Lower leg skin (tissue), 4 donors: Measurements from ENCODE around the gene ZBTB16. TPM values are rescaled to one million over a fixed set of nuclear protein-coding genes. Genes with fewer than 3 reads are reported as not detected.

Experiments used
- DNase-seq, 2 donors: peaks; one replicate each; pipeline ENCODE4 v3.0.0-alpha.2; 2019; ENCODE audit warnings: low spot score in 2 of 2
- H3K4me3 ChIP-seq: fragments of 200-600 bp; sonication (generic); 2 replicates; pipeline ENCODE4 v1.5.1; 2017; ENCODE audit warnings: mild to moderate bottlenecking, low read depth; ENCODE audit not compliant: poor library complexity, severe bottlenecking
- POLR2A ChIP-seq, 2 donors: fragments of 450-650 bp; IDR thresholded peaks; one replicate each; pipeline ENCODE4 v1.6.1; 2016 to 2017; ENCODE audit warnings: antibody characterized with exemption in 2 of 2, mild to moderate bottlenecking in 1 of 2, moderate library complexity in 1 of 2
- WGBS, 2 donors: methylation state at CpG; one replicate each; pipeline ENCODE4 v1.1.5; 2018; 5-methylcytosine and 5-hydroxymethylcytosine counted together
- intact Hi-C: fragments of 100-400 bp; cut with DNase I; formaldehyde crosslinking; loops from one replicate; pipeline ENCODE4 v1.15.0; 2023; ENCODE audit warnings: low total_unique reads
- total RNA-seq, 4 donors: library from RNA; depleted of rRNA; stranded (reverse); fragments of >200 nt; gene quantifications; one replicate each; pipeline ENCODE4 v1.1.0, GENCODE V29; 2016
- TF ChIP-seq, protein P1 (sequence below), 3 donors: fragments of 450-650 bp; IDR thresholded peaks; one replicate each; pipeline ENCODE4 v1.5.1; 2016; ENCODE audit warnings: antibody characterized with exemption in 3 of 3, mild to moderate bottlenecking in 3 of 3, moderate library complexity in 2 of 3

ZBTB16 gene
- total RNA-seq, 4 donors from 2014 or later = 167 to 369 (median 233) TPM

- peak in 1 of 2 donors; percentile 52 for DNase-seq
- intact Hi-C loops = loop anchor here (10.0 kb wide), 1 partner anchor 67 kb away; no protein-coding TSS in a partner anchor
- 77 to 87% methylated on average over 9 of the region's 9 CpGs for WGBS, 2 donors
- no peak overlapping the region for H3K4me3 ChIP-seq
- TF ChIP-seq POLR2A (IDR thresholded peaks at IDR 0.05) = no peak
- TF ChIP-seq, protein P1, sequence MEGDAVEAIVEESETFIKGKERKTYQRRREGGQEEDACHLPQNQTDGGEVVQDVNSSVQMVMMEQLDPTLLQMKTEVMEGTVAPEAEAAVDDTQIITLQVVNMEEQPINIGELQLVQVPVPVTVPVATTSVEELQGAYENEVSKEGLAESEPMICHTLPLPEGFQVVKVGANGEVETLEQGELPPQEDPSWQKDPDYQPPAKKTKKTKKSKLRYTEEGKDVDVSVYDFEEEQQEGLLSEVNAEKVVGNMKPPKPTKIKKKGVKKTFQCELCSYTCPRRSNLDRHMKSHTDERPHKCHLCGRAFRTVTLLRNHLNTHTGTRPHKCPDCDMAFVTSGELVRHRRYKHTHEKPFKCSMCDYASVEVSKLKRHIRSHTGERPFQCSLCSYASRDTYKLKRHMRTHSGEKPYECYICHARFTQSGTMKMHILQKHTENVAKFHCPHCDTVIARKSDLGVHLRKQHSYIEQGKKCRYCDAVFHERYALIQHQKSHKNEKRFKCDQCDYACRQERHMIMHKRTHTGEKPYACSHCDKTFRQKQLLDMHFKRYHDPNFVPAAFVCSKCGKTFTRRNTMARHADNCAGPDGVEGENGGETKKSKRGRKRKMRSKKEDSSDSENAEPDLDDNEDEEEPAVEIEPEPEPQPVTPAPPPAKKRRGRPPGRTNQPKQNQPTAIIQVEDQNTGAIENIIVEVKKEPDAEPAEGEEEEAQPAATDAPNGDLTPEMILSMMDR (IDR thresholded peaks at IDR 0.05) = no peak
Observed at GRCh38 chr11:114077482-114078305, 18.2 kb downstream of the ZBTB16 start.

- intact Hi-C loops = loop anchor here (10.0 kb wide), 1 partner anchor 66 kb away; no protein-coding TSS in a partner anchor
- TF ChIP-seq POLR2A (IDR thresholded peaks at IDR 0.05) = no peak
- TF ChIP-seq, protein P1 (IDR thresholded peaks at IDR 0.05) = no peak
- WGBS, 2 donors = 95 to 98% methylated on average over 4 of the region's 4 CpGs
- DNase-seq = peak in 1 of 2 donors; percentile 72
- no peak overlapping the region for H3K4me3 ChIP-seq
Observed at GRCh38 chr11:114078423-114078822, 18.9 kb downstream of the ZBTB16 start.

DNA sequence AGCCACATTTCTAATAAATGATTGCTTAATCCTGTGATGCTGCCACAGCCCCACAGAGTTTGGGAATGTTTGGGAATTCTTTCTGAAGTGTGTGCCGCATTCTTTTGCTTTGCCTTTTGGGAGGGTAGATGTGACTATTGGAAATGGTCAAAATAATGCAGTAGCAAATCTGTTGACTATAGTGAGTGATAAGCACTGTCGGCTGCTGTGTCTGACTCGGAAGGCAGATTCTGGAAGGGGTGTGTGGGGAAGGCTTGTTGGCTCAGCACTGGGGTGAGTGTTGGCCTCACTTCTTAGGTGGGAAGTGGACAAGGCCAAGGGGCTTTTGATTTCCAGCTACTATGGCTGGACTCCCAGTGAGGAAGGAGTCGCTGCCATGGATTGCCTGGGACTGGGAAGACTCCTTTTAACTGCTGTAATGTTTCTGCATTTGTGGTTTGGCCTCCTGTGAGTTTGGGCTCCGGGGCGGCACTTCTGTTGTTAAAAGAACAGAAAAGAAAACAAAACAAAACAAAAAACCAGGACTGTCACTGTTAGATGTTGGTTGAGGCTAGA is 20.1 kb downstream of the ZBTB16 start:
- intact Hi-C loops = loop anchor here (10.0 kb wide), 1 partner anchor 65 kb away; no protein-coding TSS in a partner anchor
- no peak for DNase-seq
- WGBS, 2 donors = 53 to 56% methylated on average over 6 of the region's 6 CpGs
- no peak for TF ChIP-seq POLR2A (IDR thresholded peaks at IDR 0.05)
- TF ChIP-seq, protein P1 (IDR thresholded peaks at IDR 0.05) = no peak
- H3K4me3 ChIP-seq = no peak overlapping the region

- intact Hi-C loops = no loop called here
- 45 to 46% methylated on average over 5 of the region's 5 CpGs for WGBS, 2 donors
- DNase-seq = no peak
- TF ChIP-seq, protein P1 (IDR thresholded peaks at IDR 0.05) = no peak
- TF ChIP-seq POLR2A (IDR thresholded peaks at IDR 0.05) = no peak
- H3K4me3 ChIP-seq = no peak overlapping the region
Observed at GRCh38 chr11:114080219-114080618, 20.7 kb downstream of the ZBTB16 start.

DNA sequence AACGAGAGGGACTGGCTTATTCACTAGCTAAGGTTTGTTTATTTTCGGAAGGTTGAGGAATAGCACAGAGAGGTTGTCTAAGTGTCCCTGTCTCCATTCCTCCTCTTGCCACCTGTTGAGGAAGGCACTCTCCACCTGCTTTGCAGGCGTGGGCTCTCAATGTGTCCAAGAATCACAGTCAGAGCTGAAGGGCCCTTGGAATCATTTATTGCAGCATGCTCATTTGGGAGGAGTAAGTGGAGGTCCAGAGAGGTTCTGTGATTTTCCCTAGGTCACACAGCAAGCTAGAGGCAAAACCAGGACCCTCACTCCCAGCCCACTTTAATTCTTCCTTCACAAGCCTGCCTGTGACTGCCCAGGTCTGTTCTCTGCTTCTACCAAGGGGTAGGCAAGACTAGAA is 21.3 kb downstream of the ZBTB16 start:
- 78 to 81% methylated on average over 3 of the region's 3 CpGs for WGBS, 2 donors
- DNase-seq = peak in 1 of 2 donors; percentile 25

More for the DNA sequence above, 21.3 kb downstream of the ZBTB16 start:
- no peak overlapping the region for H3K4me3 ChIP-seq
- TF ChIP-seq, protein P1 (IDR thresholded peaks at IDR 0.05) = no peak
- no peak for TF ChIP-seq POLR2A (IDR thresholded peaks at IDR 0.05)
- intact Hi-C loops = no loop called here
